ENCODE results near the gene GHRL.
A peak's percentile ranks its signal among the peaks of the same experiment; 100 is the strongest.

Gene GHRL

GRCh38 chr3:10338164-10338470, 45.4 kb upstream of the GHRL start:
- no peak for TF ChIP-seq CTCF (IDR thresholded peaks at IDR 0.05; ENCODE audit: low read depth, low read length)
- no peak overlapping the region for H3K4me3 ChIP-seq (ENCODE audit: low read depth, low read length)

GRCh38 chr3:10337323-10338163, 44.8 kb upstream of the GHRL start:
- no peak for TF ChIP-seq CTCF (IDR thresholded peaks at IDR 0.05; ENCODE audit: low read depth, low read length)
- H3K4me3 ChIP-seq (ENCODE audit: low read depth, low read length) = no peak overlapping the region

GRCh38 chr3:10336761-10337160, 44.0 kb upstream of the GHRL start:
- no peak for TF ChIP-seq CTCF (IDR thresholded peaks at IDR 0.05; ENCODE audit: low read depth, low read length)
- no peak overlapping the region for H3K4me3 ChIP-seq (ENCODE audit: low read depth, low read length)

GRCh38 chr3:10335871-10336622, 43.3 kb upstream of the GHRL start:
- no peak for TF ChIP-seq CTCF (IDR thresholded peaks at IDR 0.05; ENCODE audit: low read depth, low read length)

GRCh38 chr3:10335190-10335738, 42.5 kb upstream of the GHRL start:
- no peak overlapping the region for H3K4me3 ChIP-seq (ENCODE audit: low read depth, low read length)

More at GRCh38 chr3:10335871-10336622, 43.3 kb upstream of the GHRL start:
- no peak overlapping the region for H3K4me3 ChIP-seq (ENCODE audit: low read depth, low read length)

GRCh38 chr3:10334459-10334858, 41.7 kb upstream of the GHRL start:
- peak; percentile 17; the same call in 1 of the 2 replicates for TF ChIP-seq CTCF (IDR thresholded peaks at IDR 0.05; ENCODE audit: low read depth, low read length)
- H3K4me3 ChIP-seq (ENCODE audit: low read depth, low read length) = no peak overlapping the region

More at GRCh38 chr3:10335190-10335738, 42.5 kb upstream of the GHRL start:
- no peak for TF ChIP-seq CTCF (IDR thresholded peaks at IDR 0.05; ENCODE audit: low read depth, low read length)

GRCh38 chr3:10334042-10334441, 41.3 kb upstream of the GHRL start:
- no peak overlapping the region for H3K4me3 ChIP-seq (ENCODE audit: low read depth, low read length)
- no peak for TF ChIP-seq CTCF (IDR thresholded peaks at IDR 0.05; ENCODE audit: low read depth, low read length)

All from WI38 (cell line).